Calu3 (cell line): ENCODE measurements around the gene PLEKHA7. TPM values are rescaled to one million over a fixed set of nuclear protein-coding genes. Genes with fewer than 3 reads are reported as not detected.

Source experiments
- BruUV-seq: library from RNA; stranded (reverse); fragments of 400-500 nt; replicated peaks from 2 replicates; lab custom pipeline; 2021; lab: Mats Ljungman, UMichigan
- CTCF ChIA-PET: fragments of 300-600 bp; sonication (Branson Sonifier 250); formaldehyde crosslinking; loops from one replicate; lab custom pipeline; 2022; ENCODE audit warnings: antibody characterized with exemption; lab: Charles Lee
- DNase-seq: peaks from one replicate; pipeline ENCODE4 v3.0.0; 2022
- H3K27ac Mint-ChIP-seq: one replicate; pipeline ENCODE4 v1.8.0; 2022; ENCODE audit warnings: mixed read lengths; ENCODE audit not compliant: unreplicated experiment
- H3K27me3 Mint-ChIP-seq: one replicate; pipeline ENCODE4 v1.8.0; 2022; ENCODE audit warnings: mixed read lengths; ENCODE audit not compliant: unreplicated experiment
- H3K36me3 Mint-ChIP-seq: one replicate; pipeline ENCODE4 v1.8.0; 2022; ENCODE audit warnings: mild to moderate bottlenecking, moderate library complexity, mixed read lengths; ENCODE audit not compliant: insufficient read depth, unreplicated experiment
- H3K4me1 Mint-ChIP-seq: one replicate; pipeline ENCODE4 v1.8.0; 2022; ENCODE audit warnings: mild to moderate bottlenecking, low read depth, mixed read lengths; ENCODE audit not compliant: unreplicated experiment
- H3K4me3 Mint-ChIP-seq: one replicate; pipeline ENCODE4 v1.8.0; 2022; ENCODE audit warnings: mild to moderate bottlenecking, low read depth, moderate library complexity, mixed read lengths; ENCODE audit not compliant: unreplicated experiment
- H3K9me3 Mint-ChIP-seq: one replicate; pipeline ENCODE4 v1.8.0; 2022; ENCODE audit warnings: low read depth, mixed read lengths; ENCODE audit not compliant: unreplicated experiment
- CTCF ChIP-seq: fragments of 200-600 bp; IDR thresholded peaks from one replicate; pipeline ENCODE4 v1.8.0; 2022; ENCODE audit warnings: antibody characterized with exemption; ENCODE audit not compliant: unreplicated experiment
- intact Hi-C: fragments of 100-400 bp; cut with micrococcal nuclease; formaldehyde crosslinking; loops from one replicate; pipeline ENCODE4 v1.10.0; 2022; ENCODE audit not compliant: unreplicated experiment
- total RNA-seq: library from RNA; stranded (reverse); gene quantifications from 2 replicates; pipeline ENCODE4 v1.2.3, GENCODE V29; 2022

The PLEKHA7 gene
- total RNA-seq, 1 experiment from 2014 or later: 138 TPM

- Mint-ChIP-seq H3K27ac (peak overlapping the region; percentile 36), H3K27me3 (no peaks in the 10 kb centered on the region), H3K4me1 (peaks cover 53% of the 10 kb centered on the region), H3K9me3 (no peaks in the 10 kb centered on the region), H3K4me3 (peak overlapping the region; percentile 38), H3K36me3 (peaks cover 31% of the 10 kb centered on the region)
- intact Hi-C loops: no loop called here
- no peak for TF ChIP-seq CTCF
- DNase-seq: no peak
- BruUV-seq: no TSS peak
- CTCF ChIA-PET: interaction anchor here (0.9 kb wide), 1 partner anchor 37 kb away, joined by 3 read pairs; no protein-coding TSS in a partner anchor
Observed at GRCh38 chr11:17004486-17005148, 9.6 kb downstream of the PLEKHA7 start.

GRCh38 chr11:17003426-17003825 is 10.8 kb downstream of the PLEKHA7 start:
- no peak for DNase-seq
- H3K27ac Mint-ChIP-seq: no peak overlapping the region
- H3K36me3 Mint-ChIP-seq: peaks cover 30% of the 10 kb centered on the region
- intact Hi-C loops: no loop called here
- no peaks in the 10 kb centered on the region for H3K9me3 Mint-ChIP-seq
- BruUV-seq: no TSS peak
- no peaks in the 10 kb centered on the region for H3K27me3 Mint-ChIP-seq
- no peak for TF ChIP-seq CTCF
- H3K4me1 Mint-ChIP-seq: peaks cover 58% of the 10 kb centered on the region
- H3K4me3 Mint-ChIP-seq: no peak overlapping the region
- CTCF ChIA-PET: no interaction called here

- no peak for TF ChIP-seq CTCF
- Mint-ChIP-seq H3K9me3 (no peaks in the 10 kb centered on the region), H3K27ac (no peak overlapping the region), H3K4me1 (peaks cover 60% of the 10 kb centered on the region), H3K27me3 (no peaks in the 10 kb centered on the region), H3K36me3 (peaks cover 36% of the 10 kb centered on the region), H3K4me3 (no peak overlapping the region)
- CTCF ChIA-PET: no interaction called here
- no peak for DNase-seq
- intact Hi-C loops: no loop called here
- BruUV-seq: no TSS peak
Observed at GRCh38 chr11:17002543-17002942, 11.7 kb downstream of the PLEKHA7 start.

GRCh38 chr11:17001806-17002205 is 12.4 kb downstream of the PLEKHA7 start:
- CTCF ChIA-PET: interaction anchor here (0.7 kb wide), 1 partner anchor 15 kb away, joined by 3 read pairs; no protein-coding TSS in a partner anchor
- peaks cover 36% of the 10 kb centered on the region for H3K36me3 Mint-ChIP-seq
- no peaks in the 10 kb centered on the region for H3K27me3 Mint-ChIP-seq
- no TSS peak for BruUV-seq
- H3K27ac Mint-ChIP-seq: no peak overlapping the region
- no peaks in the 10 kb centered on the region for H3K9me3 Mint-ChIP-seq
- intact Hi-C loops: no loop called here
- no peak overlapping the region for H3K4me3 Mint-ChIP-seq
- TF ChIP-seq CTCF: no peak
- peaks cover 62% of the 10 kb centered on the region for H3K4me1 Mint-ChIP-seq
- DNase-seq: no peak
